LoVo (cell line): ENCODE measurements around the gene FGB.
A peak's percentile ranks its signal among the peaks of the same experiment; 100 is the strongest.

Source experiments
- DNase-seq: peaks from one replicate; pipeline ENCODE4 v3.0.0-alpha.2; 2016; ENCODE audit warnings: low spot score

The FGB gene

GRCh38 chr4:154562697-154563254 lies at the start of gene FGB:
FGB (plus strand) TSS chr4:154563011; CDS start chr4:154563019, 8 bp downstream.
- DNase-seq = no peak

- DNase-seq = no peak
These were observed 46.3 kb upstream of the FGB start for GRCh38 chr4:154516318-154517029.

- DNase-seq = no peak
These were observed 45.2 kb upstream of the FGB start for GRCh38 chr4:154517591-154517990.

DNA sequence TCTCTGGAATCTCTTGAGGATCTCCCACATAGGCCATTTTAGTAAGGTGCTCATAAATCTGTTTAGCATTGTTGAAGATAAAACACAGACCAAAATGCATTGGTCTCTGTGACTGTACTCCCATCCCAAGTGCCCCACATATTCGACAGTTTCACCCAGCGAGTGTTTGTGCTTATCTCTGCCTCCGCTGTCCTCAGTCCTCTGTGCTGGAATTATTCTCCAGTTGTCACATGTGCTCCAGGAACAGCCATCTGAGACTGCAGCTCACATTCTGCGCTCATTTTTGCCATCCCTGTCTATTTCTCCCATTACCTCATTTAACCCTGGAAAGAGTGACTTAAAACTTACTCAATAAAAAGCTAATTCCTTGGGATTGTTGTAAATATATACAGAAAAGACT lies 43.6 kb upstream of the FGB start:
- no peak for DNase-seq

DNA sequence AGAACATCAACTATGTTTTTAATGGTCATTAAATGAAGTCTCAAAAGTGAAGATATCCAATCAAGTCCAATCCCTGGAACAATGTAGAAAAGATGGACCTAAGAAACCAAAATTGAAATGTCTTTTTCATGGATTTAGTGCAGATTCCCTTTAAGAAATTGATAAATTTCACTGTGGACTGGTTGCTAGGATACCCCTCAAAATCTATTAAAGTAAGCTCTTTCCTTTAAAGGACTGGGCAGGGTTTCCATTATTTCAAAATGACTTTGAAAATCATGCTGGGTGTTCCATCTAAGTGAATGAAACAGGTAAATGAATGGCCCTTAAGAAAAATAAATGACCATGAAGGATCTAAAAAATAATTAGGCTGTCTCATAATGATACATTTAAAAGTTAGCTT lies 41.2 kb upstream of the FGB start:
- DNase-seq = no peak

DNA sequence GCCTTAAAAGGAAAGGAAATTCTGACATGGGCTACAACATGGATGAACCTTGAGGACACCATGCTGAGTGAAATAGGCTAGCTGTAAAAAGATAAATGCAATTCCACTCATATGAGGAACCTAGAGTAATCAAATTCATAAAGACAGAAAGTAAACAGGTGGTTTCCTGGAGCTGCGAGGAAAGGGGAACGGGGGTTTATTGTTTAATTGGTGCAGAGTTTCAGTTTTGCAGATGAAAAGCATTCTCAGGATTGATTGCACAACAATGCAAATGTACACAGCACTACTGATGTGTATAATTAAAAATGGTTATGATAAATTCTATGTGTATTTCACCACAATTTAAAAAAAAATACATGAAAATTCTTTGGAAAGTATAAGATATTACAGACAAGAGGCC lies 36.7 kb upstream of the FGB start:
- no peak for DNase-seq

GRCh38 chr4:154527308-154527707 lies 35.5 kb upstream of the FGB start:
- DNase-seq = no peak

GRCh38 chr4:154528869-154529268 lies 33.9 kb upstream of the FGB start:
- DNase-seq = no peak

DNA sequence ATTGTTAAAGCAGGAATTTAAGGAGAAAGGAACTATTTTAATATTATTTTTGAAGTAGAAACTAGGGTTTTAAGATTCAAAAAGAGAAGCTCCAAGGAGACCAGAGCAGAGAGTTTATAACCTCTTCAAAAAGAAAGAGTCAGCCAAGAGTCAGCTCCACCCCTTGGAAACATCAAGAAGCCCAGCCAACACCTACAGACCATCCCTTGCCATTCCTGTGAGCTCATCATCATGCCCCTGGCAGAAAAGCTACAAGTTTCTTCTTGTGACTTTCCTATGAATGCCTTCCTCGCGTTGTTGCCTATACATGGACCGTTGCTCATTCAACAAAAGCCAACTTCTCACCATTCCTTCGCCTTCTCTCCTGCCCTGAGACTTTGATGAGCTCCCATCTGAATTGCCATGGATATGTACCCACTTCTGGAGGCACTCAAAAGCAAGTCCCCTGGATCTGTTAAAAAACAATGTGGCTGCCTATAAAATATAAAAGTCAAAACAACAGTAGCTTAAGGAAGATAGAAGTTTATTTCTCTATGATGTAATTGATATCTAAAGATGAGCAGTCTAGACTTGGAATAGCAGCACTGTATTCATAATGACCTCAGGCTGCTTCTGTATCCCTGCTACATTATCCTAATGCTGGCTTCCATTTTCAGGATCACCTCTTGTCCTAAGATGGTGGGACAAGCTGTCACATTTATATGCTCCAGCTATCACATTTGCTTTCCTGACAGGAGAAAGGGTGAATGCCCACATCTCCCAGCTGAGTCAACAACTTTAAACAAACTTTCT lies 32.9 kb upstream of the FGB start:
- DNase-seq = no peak

- DNase-seq = no peak
These were observed 28.5 kb upstream of the FGB start for GRCh38 chr4:154534296-154534695.

DNA sequence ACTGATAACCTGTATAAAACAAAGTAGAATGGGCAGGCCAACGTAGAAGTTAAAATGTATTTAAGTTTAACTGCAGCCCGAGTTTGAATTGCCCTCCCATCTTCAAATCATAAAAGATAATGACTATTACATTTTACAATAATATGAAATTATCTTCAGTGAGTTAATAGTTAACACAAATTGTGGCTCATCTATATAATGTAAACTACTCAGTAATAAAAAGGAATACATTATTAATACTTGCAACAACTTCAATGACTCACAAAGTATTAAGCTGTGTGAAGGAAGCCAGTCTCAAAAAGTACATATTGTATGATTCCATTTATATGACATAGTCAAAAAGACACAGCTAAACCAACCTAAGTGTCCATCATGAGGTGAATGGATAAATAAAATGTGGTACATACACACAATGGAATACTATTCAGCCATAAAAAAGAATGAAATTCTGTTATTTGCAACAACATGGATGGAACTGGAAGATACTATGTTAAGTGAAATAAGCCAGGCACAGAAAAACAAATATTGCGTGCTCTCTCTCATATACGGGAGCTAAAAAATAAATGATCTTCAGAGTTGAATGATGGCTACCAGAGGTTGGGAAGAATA lies 20.4 kb upstream of the FGB start:
- no peak for DNase-seq

GRCh38 chr4:154545689-154546088 lies 17.1 kb upstream of the FGB start:
- no peak for DNase-seq

GRCh38 chr4:154549894-154550790 lies 12.7 kb upstream of the FGB start, which contains the start of gene PLRG1:
PLRG1 (minus strand) TSS chr4:154550400; CDS start chr4:154550308, 92 bp downstream.
- peak; percentile 96 for DNase-seq

- peak; percentile 79 for DNase-seq
These were observed 10.7 kb upstream of the FGB start for GRCh38 chr4:154551872-154552686.

GRCh38 chr4:154559141-154559493 lies 3.7 kb upstream of the FGB start:
- no peak for DNase-seq

- peak; percentile 23 for DNase-seq
These were observed 3.1 kb upstream of the FGB start for GRCh38 chr4:154559494-154560418.

DNA sequence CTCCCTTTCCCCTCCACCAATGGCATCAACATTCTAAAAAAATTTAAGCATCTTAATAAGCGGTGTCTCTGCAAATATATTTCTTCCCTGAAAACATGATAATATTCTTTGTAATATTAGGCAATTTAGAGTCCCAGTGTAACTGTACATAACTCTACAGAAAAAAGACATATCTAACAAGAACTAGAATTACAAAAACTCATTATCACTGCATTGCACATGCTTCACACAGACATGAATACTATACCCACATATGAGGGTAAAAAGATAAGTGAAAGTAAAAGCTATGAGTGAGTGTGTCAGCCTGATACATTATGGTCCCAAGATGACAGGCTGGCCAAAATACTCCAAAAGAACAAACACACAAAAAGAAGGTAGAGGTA lies 2.4 kb upstream of the FGB start:
- DNase-seq = no peak

- no peak for DNase-seq
These were observed 2.0 kb upstream of the FGB start for GRCh38 chr4:154560824-154561231.

DNA sequence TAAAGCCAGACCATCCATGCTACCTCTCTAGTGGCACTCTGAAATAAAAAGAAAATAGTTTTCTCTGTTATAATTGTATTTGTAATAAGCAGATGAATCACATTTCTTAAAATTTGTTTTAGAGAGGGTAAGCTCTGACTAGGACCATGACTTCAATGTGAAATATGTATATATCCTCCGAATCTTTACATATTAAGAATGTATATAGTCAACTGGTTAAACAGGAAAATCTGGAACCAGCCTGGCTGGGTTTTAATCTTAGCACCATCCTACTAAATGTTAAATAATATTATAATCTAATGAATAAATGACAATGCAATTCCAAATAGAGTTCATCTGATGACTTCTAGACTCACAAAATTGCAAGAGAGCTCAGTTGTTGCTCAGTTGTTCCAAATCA lies 1.5 kb downstream of the FGB start:
- no peak for DNase-seq

DNA sequence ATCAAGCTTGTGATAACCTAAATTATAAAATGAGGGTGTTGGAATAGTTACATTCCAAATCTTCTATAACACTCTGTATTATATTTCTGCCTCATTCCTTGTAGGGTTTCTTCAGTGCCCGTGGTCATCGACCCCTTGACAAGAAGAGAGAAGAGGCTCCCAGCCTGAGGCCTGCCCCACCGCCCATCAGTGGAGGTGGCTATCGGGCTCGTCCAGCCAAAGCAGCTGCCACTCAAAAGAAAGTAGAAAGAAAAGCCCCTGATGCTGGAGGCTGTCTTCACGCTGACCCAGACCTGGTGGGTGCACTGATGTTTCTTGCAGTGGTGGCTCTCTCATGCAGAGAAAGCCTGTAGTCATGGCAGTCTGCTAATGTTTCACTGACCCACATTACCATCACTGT lies 2.9 kb downstream of the FGB start:
- no peak for DNase-seq
